HepG2 (cell line): Measurements from ENCODE around the gene FITM1. TPM values are rescaled to one million over a fixed set of nuclear protein-coding genes. Genes with fewer than 3 reads are reported as not detected.
A peak's percentile ranks its signal among the peaks of the same experiment; 100 is the strongest.

ENCODE experiments used
- AHDC1 ChIP-seq: sonication (generic); formaldehyde crosslinking; IDR thresholded peaks from 2 replicates; pipeline ENCODE4 v1.5.1; 2020; ENCODE audit warnings: mild to moderate bottlenecking, missing genetic modification reagents, borderline replicate concordance
- BATF2 ChIP-seq: sonication (generic); formaldehyde crosslinking; IDR thresholded peaks from 2 replicates; pipeline ENCODE4 v1.8.0; 2022; ENCODE audit warnings: mild to moderate bottlenecking, missing genetic modification reagents, moderate library complexity
- CAMTA2 ChIP-seq: sonication (generic); formaldehyde crosslinking; IDR thresholded peaks from 2 replicates; pipeline ENCODE4 v1.4.0; 2020; ENCODE audit warnings: mild to moderate bottlenecking, missing genetic modification reagents, borderline replicate concordance
- GATAD2A ChIP-seq: IDR thresholded peaks from 2 replicates; pipeline ENCODE4 v1.6.1; 2016
- HIVEP1 ChIP-seq: sonication (generic); formaldehyde crosslinking; IDR thresholded peaks from 2 replicates; pipeline ENCODE4 v1.4.0; 2020; ENCODE audit warnings: mild to moderate bottlenecking, missing genetic modification reagents
- KLF9 ChIP-seq: IDR thresholded peaks from 2 replicates; pipeline ENCODE4 v1.6.1; 2016; ENCODE audit warnings: low read depth
- MTF1 ChIP-seq: sonication (generic); formaldehyde crosslinking; IDR thresholded peaks from 2 replicates; pipeline ENCODE4 v1.5.0; 2020; ENCODE audit warnings: missing genetic modification reagents
- MZF1 ChIP-seq: sonication (generic); formaldehyde crosslinking; IDR thresholded peaks from 2 replicates; pipeline ENCODE4 v1.8.1; 2023; ENCODE audit warnings: mild to moderate bottlenecking, missing genetic modification reagents, borderline replicate concordance
- RARG ChIP-seq: sonication (generic); formaldehyde crosslinking; IDR thresholded peaks from 2 replicates; pipeline ENCODE4 v1.4.0; 2020; ENCODE audit warnings: low read depth, mild to moderate bottlenecking, missing genetic modification reagents
- RNF219 ChIP-seq: sonication (generic); formaldehyde crosslinking; IDR thresholded peaks from 2 replicates; pipeline ENCODE4 v1.5.0; 2020; ENCODE audit warnings: mild to moderate bottlenecking, missing genetic modification reagents
- RXRB ChIP-seq: IDR thresholded peaks from 2 replicates; pipeline ENCODE4 v1.6.1; 2016; ENCODE audit warnings: borderline replicate concordance, missing genetic modification reagents, missing compliant biosample characterization
- SP140L ChIP-seq: sonication (generic); formaldehyde crosslinking; IDR thresholded peaks from 2 replicates; pipeline ENCODE4 v1.4.0; 2020; ENCODE audit warnings: missing genetic modification reagents, borderline replicate concordance
- TBX2 ChIP-seq: sonication (generic); formaldehyde crosslinking; IDR thresholded peaks from 2 replicates; pipeline ENCODE4 v1.5.0; 2020; ENCODE audit warnings: missing genetic modification reagents, mild to moderate bottlenecking, borderline replicate concordance
- ZBTB39 ChIP-seq: sonication (generic); formaldehyde crosslinking; IDR thresholded peaks from 2 replicates; pipeline ENCODE4 v1.5.0; 2020; ENCODE audit warnings: missing genetic modification reagents
- ZFP36L1 ChIP-seq: sonication (generic); formaldehyde crosslinking; IDR thresholded peaks from 2 replicates; pipeline ENCODE4 v1.8.0; 2022; ENCODE audit warnings: mild to moderate bottlenecking, missing genetic modification reagents, moderate library complexity
- ZNF331 ChIP-seq: sonication (generic); formaldehyde crosslinking; IDR thresholded peaks from 2 replicates; pipeline ENCODE4 v1.4.0; 2020; ENCODE audit warnings: missing genetic modification reagents
- ZNF788 ChIP-seq: sonication (generic); formaldehyde crosslinking; IDR thresholded peaks from 2 replicates; pipeline ENCODE4 v1.5.0; 2020; ENCODE audit warnings: mild to moderate bottlenecking, missing genetic modification reagents, borderline replicate concordance
- ZSCAN9 ChIP-seq: IDR thresholded peaks from 2 replicates; pipeline ENCODE4 v1.6.1; 2016; ENCODE audit warnings: borderline replicate concordance
- polyA plus RNA-seq, 8 experiments: library from polyadenylated mRNA; depleted of rRNA in 3 of 8; stranded (reverse) in 7 of 8; unstranded in 1 of 8; fragments of >200 nt; fragmentation: Illumina TruSeq in 4 of 8; extraction: Trizol in 4 of 8; gene quantifications; 2 replicates each; pipeline versions ENCODE4 v1.2.1 to v1.2.3, GENCODE V29; 2011 to 2016; ENCODE audit warnings: low read depth in 4 of 8, missing spikeins in 1 of 8, mixed read lengths in 1 of 8; ENCODE audit not compliant: insufficient read depth in 1 of 8
- total RNA-seq, 5 experiments: library from RNA; depleted of rRNA; stranded (reverse); fragments of >200 nt; fragmentation: Illumina TruSeq; extraction: Trizol; gene quantifications; 2 replicates each; pipeline ENCODE4 v1.2.3, GENCODE V29; 2016; ENCODE audit warnings: low read depth in 1 of 5

FITM1 gene
- total and polyA plus RNA-seq, 2 of the 13 experiments (the other 11 are each of a cell fraction or from before 2014, with no cell fraction given), result 2.7 to 5.8 TPM

- no peak for TF ChIP-seq MTF1 (CRISPR knock-in tag)
- peak; percentile 99 for TF ChIP-seq GATAD2A (CRISPR knock-in tag)
- peak; percentile 99 for TF ChIP-seq RNF219 (CRISPR knock-in tag)
- peak; percentile 98 for TF ChIP-seq ZSCAN9 (CRISPR knock-in tag)
- 0 out of 2 replicates have a peak, but pooled peaks have one; percentile 23 for TF ChIP-seq MZF1
- TF ChIP-seq TBX2 (CRISPR knock-in tag), result peak; percentile 97
- TF ChIP-seq ZNF788 (CRISPR knock-in tag), result peak; percentile 100; the same call in 1 of the 2 replicates
- TF ChIP-seq RXRB (CRISPR knock-in tag), result peak; percentile 99
- TF ChIP-seq ZBTB39 (CRISPR knock-in tag), result peak; percentile 17; the same call in 1 of the 2 replicates
- TF ChIP-seq KLF9 (CRISPR knock-in tag), result peak; percentile 98
- TF ChIP-seq ZFP36L1 (CRISPR knock-in tag), result peak; percentile 100
- peak; percentile 93 for TF ChIP-seq HIVEP1
- TF ChIP-seq AHDC1 (CRISPR knock-in tag), result peak; percentile 82
- 0 out of 2 replicates have a peak, but pooled peaks have one; percentile 97 for TF ChIP-seq SP140L
- peak; percentile 99 for TF ChIP-seq ZNF331 (CRISPR knock-in tag)
- TF ChIP-seq BATF2, result 0 out of 2 replicates have a peak, but pooled peaks have one; percentile 49
- peak; percentile 84; the same call in 1 of the 2 replicates for TF ChIP-seq CAMTA2 (CRISPR knock-in tag)
- no peak for TF ChIP-seq RARG
These were observed 30.7 kb downstream of the FITM1 start, which contains the start of gene IRF9 (continued) for GRCh38 chr14:24160850-24161804.
